T-helper 1 cell treated with Interleukin-12 subunit alpha and Interleukin-12 subunit beta and Interleukin-4 antibody, amounts not matched to agents 30 μg/mL and 1 μg/mL, for 36 hours (primary cell): ENCODE data around the gene KNDC1.
"Not testable (repeated sequence)": the region's sequence is repeated elsewhere in the genome, so short reads cannot be mapped to it uniquely, and the experiment has no call there.

Source experiments
- H3K27ac Mint-ChIP-seq: one replicate; pipeline ENCODE4 v1.8.0; 2021; ENCODE audit warnings: mild to moderate bottlenecking, mixed read lengths
- H3K27me3 Mint-ChIP-seq: one replicate; pipeline ENCODE4 v1.8.0; 2021; ENCODE audit warnings: low read depth, mixed read lengths
- H3K36me3 Mint-ChIP-seq: one replicate; pipeline ENCODE4 v1.8.0; 2021; ENCODE audit warnings: low read depth, mixed read lengths
- H3K4me1 Mint-ChIP-seq: one replicate; pipeline ENCODE4 v1.8.0; 2021; ENCODE audit warnings: low read depth, mixed read lengths
- H3K4me3 Mint-ChIP-seq: one replicate; pipeline ENCODE4 v1.8.0; 2021; ENCODE audit warnings: mild to moderate bottlenecking, moderate library complexity, mixed read lengths
- H3K9me3 Mint-ChIP-seq: one replicate; pipeline ENCODE4 v1.8.0; 2021; ENCODE audit warnings: mixed read lengths

KNDC1 gene, protein sequence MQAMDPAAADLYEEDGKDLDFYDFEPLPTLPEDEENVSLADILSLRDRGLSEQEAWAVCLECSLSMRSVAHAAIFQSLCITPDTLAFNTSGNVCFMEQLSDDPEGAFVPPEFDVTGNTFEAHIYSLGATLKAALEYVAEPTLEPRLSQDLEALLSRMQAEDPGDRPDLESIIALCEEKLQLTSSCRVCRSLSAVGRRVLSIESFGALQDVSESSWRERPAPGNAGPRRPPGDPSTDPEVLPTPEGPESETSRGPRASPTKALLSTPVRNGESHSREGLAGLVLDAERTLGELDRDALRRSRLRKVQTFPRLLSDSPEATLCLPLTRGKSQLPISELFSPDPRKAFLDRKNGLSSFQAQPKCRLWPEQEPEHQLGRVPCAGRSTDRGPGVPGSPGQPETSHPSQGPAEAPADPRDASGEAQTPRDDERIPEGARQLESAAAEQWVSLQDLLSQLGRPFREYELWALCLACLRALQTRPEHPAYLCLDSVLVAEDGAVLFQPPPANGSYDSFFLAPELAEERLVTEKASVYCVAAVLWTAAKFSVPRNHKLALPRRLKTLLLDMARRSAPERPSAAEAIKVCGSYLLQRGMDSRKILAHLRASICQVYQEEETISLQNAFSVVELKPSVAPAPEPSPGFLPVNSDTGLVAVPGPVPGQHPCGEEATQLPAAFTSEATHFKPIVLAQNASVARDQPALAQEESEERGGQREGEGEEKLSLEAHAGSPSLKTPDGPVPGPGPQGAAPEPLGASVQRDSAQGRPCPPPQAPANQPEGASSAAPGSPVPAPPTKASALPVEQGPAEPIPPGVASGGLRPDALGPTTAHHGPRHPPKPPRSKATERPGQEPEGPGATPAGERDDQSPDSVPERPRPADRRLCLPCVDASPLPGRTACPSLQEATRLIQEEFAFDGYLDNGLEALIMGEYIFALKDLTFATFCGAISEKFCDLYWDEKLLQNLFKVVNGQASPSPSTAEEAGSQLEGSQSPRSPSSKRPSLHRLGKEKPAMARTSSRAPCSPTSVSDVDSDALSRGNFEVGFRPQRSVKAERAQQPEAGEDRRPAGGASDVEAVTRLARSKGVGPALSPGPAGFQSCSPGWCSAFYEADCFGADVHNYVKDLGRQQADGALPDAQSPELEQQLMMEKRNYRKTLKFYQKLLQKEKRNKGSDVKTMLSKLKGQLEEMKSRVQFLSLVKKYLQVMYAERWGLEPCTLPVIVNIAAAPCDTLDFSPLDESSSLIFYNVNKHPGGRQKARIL (N-terminal part only)

DNA sequence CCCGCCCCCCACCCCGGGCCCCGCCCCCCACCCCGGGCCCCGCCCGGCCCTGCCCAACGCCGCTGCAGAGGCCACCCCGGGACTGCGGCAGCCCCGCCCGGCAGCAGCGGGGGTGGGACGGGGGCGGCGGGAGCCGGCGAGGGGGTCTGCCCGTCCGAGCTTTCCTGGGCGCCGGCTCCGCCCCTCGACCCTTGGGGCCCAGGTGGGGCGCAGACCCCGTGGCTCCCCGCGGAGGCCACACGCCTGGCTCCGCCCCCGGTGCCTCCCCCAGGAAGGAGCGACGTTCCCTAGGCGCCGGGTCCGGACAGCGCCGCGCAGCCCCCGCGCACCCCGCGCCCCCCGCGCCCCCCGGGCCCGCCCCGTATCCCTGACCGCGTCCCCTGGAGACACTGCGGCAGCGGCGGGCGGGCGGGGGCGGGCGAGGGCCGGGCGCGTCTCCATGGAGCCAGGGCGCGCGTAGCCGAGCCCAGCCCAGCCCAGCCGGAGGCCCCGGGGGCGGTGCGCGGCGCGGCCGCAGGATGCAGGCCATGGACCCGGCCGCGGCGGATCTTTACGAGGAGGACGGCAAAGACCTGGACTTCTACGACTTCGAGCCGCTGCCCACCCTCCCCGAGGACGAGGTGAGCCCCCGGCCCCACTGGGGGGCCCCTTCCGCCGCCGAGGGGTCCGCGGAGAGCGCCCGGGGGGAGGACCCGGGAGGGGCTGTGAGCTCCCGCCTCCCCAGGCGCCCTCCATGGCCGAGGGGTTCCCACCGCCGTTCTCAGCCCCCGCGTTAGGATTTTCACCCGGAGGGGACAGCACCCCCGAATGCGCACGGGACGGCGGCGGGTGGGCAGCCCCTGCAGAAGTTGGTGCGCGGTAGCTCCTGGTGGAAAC is at the start of gene KNDC1:
KNDC1 (plus strand) TSS at position 270 of the 876 bp plus-strand sequence; CDS start at position 519, 249 bp downstream.
- Mint-ChIP-seq H3K36me3 (no peaks in the 10 kb centered on the region), H3K4me1 (no peaks in the 10 kb centered on the region), H3K27me3 (peaks cover 7% of the 10 kb centered on the region), H3K27ac (no peak within 1 kb of the TSS), H3K4me3 (no peak within 1 kb of the TSS), H3K9me3 (no peaks in the 10 kb centered on the region)

DNA sequence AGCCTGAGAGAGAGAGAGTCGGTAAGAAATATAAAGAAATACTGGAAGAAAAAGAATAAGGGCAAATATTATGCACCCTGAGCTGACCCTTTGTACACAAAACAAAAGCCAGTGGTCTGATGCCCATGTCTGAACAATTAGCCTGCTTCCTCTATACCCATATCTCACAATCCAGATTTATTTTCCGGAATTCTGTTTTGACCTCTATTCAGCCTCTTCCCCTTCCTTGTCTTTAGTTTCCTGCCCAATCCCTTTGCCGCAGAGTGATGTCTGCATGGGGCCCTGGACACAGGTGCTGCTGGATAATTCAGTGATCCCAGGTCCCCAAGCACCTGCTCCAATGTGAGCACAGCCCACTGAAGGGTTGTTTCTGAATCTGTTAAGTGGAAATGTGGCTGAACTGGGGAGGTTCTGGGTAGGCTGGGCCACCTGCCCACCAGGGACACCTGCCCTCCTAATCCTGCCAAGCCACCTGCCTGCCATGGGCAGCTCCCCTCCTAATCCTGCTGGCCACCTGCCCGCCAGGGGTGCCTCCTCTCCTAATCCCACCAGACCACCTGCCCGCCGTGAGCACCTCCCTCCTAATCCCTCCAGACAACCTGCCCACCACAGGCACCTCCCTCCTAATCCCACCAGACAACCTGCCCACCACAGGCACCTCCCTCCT is 49.3 kb upstream of the KNDC1 start:
- Mint-ChIP-seq H3K27me3 (no peaks in the 10 kb centered on the region), H3K27ac (no peak overlapping the region), H3K9me3 (peaks cover 30% of the 10 kb centered on the region), H3K36me3 (no peaks in the 10 kb centered on the region), H3K4me3 (no peak overlapping the region), H3K4me1 (no peaks in the 10 kb centered on the region)

DNA sequence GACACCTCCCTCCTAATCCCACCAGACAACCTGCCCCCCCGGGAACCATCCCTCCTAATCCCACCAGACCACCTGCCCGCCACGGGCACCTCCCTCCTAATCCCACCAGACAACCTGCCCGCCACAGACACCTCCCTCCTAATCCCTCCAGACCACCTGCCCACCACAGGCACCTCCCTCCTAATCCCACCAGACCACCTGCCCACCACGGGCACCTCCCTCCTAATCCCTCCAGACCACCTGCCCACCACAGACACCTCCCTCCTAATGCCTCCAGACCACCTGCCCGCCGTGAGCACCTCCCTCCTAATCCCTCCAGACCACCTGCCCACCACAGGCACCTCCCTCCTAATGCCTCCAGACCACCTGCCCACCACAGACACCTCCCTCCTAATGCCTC is 48.4 kb upstream of the KNDC1 start:
- not testable (repeated sequence) for H3K36me3 Mint-ChIP-seq, H3K27me3 Mint-ChIP-seq, H3K4me1 Mint-ChIP-seq, H3K4me3 Mint-ChIP-seq, H3K27ac Mint-ChIP-seq
- peaks cover 30% of the 10 kb centered on the region for H3K9me3 Mint-ChIP-seq

DNA sequence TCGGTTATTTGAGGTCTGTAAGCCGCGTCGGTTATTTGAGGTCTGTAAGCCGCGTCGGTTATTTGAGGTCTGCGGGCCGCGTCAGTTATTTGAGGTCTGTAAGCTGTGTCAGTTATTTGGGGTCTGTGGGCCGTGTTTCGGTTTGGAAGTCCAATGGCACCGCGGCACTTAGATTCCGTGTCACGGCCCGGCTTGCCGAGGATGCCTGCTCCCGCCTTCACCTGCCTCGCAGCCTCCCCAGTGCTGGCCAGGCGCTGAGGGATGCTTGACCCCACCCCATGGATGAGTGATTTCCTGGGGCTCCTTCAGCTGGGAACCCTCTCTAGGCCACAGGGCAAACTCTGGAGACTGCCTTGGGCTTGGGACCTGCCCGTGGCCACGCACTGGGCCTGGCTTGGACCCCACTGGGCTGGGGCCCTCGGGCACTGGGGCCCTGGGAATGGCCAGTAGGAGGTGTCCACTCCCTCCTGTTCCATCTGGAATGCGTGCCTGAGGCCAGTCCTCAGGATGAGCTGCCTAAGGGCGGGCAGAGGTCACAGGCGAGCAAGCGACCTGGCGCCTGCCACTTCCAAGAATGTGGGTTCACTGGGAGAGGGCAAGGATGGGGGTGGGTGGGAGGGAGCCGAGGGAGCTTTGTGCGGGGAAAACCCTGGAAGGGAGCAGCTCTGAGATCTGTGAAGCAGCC is 46.7 kb upstream of the KNDC1 start:
- no peaks in the 10 kb centered on the region for H3K36me3 Mint-ChIP-seq
- H3K27ac Mint-ChIP-seq = no peak overlapping the region
- no peaks in the 10 kb centered on the region for H3K27me3 Mint-ChIP-seq
- H3K4me3 Mint-ChIP-seq = no peak overlapping the region
- H3K9me3 Mint-ChIP-seq = peaks cover 17% of the 10 kb centered on the region
- no peaks in the 10 kb centered on the region for H3K4me1 Mint-ChIP-seq

DNA sequence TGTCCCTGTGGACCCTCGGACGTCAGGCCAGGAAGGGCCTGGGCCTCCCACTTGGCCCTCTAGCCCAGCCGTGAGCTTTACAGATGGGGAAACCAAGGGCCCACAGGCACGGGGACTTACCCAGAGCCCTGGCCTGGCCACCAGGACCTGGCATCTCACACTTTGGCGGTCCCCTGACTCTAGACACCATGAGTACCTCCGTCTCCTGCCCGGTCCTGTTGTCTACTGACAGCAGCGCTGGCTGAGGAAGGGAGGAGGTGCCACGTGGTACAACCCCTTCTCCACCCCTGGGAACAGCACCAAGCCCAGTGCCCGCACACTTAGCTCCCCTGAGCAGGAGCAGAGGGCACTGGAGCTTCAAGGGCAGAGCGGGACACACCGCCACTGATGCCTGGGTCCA is 46.2 kb upstream of the KNDC1 start:
- Mint-ChIP-seq H3K4me3 (no peak overlapping the region), H3K9me3 (peaks cover 18% of the 10 kb centered on the region), H3K36me3 (no peaks in the 10 kb centered on the region), H3K27me3 (no peaks in the 10 kb centered on the region), H3K27ac (no peak overlapping the region), H3K4me1 (no peaks in the 10 kb centered on the region)

DNA sequence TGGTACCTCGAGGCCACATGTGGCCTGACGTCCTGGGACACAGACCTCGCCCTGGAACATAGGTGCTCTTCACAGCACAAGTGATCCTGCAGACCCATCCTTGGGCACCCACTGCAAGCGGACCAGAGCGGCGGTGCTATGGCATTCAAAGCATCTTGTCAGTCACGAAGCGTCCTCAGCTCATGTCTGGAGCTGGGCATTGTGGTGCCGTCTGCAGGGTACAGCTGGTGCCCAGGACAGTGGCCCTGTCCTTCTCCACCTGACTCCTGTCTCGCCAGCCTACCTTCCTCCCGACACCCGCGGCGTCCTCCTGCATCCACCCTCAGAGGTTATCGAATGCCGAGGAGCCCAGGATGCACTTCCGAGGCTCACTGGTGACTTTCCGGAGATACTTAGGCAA is 45.8 kb upstream of the KNDC1 start:
- H3K27ac Mint-ChIP-seq = no peak overlapping the region
- no peaks in the 10 kb centered on the region for H3K4me1 Mint-ChIP-seq
- no peaks in the 10 kb centered on the region for H3K27me3 Mint-ChIP-seq
- peaks cover 21% of the 10 kb centered on the region for H3K9me3 Mint-ChIP-seq
- no peaks in the 10 kb centered on the region for H3K36me3 Mint-ChIP-seq
- H3K4me3 Mint-ChIP-seq = no peak overlapping the region

DNA sequence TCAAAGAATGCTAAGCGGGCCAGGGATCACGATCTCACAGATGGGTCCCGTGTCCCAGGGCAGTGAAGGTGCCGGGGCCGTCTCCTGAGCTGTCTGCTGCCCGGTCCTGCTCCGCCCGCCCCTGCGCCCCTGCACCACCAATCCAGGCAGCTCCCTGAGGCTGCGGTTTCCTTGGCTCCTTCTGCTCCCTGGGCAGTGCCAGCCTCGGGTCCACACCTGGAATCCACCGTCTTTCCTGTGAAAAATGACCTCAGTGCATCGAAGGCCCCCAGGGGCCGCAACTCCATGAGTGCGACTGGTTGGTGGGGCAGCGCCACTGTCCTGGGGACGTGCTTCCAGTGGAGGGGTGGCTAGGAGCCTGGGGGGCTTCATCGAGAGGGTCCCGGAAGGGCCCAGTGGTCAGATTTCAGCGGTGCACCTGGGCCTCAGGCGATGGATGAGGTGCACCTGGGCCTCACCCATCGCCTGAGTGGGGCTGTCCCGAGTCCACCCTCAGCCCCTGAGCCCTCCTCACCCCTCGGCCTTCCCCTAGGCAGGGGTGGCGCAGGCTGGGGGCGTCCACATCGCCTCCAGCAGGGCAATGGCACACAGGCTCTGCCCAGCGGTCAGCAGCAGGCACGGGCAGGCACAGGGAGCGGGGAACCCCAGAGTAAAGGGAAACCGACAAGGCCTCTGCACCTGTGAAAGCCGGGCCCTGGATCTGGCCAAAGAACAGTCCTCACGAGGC is 45.1 kb upstream of the KNDC1 start:
- no peak overlapping the region for H3K27ac Mint-ChIP-seq
- peaks cover 21% of the 10 kb centered on the region for H3K9me3 Mint-ChIP-seq
- no peaks in the 10 kb centered on the region for H3K27me3 Mint-ChIP-seq
- H3K4me1 Mint-ChIP-seq = no peaks in the 10 kb centered on the region
- H3K4me3 Mint-ChIP-seq = no peak overlapping the region
- no peaks in the 10 kb centered on the region for H3K36me3 Mint-ChIP-seq

DNA sequence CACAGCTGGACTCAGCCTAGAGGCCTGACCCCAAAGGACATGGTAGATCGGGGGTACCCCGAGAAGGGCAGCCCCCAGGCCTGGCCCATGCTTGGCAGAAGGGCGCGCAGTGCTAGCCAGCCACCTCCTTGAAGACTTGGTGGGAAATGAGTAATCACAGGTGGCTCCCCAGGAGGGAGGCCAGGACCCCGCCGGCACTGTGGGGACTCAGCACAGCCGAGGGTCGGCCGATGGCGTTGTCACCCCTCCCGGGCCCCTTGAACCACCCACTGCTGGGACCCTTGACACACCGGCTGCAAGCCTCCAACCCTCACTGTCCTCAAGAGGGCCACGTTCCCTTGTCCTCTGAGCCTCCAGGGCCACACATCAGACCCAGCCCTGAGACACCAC is 44.6 kb upstream of the KNDC1 start:
- Mint-ChIP-seq H3K4me3 (no peak overlapping the region), H3K9me3 (peaks cover 20% of the 10 kb centered on the region), H3K4me1 (no peaks in the 10 kb centered on the region), H3K27ac (no peak overlapping the region), H3K27me3 (no peaks in the 10 kb centered on the region), H3K36me3 (no peaks in the 10 kb centered on the region)

DNA sequence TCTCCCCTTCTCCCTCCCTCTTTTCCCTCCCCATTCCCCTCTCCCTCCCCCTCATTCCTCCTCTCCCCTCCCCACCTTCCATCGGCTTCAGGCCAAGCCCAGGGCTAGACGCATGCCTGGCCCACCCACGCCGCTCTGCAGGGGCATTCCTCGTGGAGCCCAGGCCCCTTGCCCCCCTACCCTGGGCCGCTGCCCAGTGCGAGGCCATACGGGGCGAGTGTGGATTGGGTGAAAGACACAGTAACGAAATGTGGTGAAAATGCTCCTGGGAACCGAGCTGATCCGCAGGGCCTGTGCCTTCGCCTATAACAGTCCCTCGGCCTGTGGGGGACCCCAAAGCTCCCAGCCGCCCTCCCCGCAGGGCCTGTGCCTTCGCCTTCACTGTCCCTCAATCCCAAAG is 44.0 kb upstream of the KNDC1 start:
- H3K4me3 Mint-ChIP-seq = no peak overlapping the region
- no peak overlapping the region for H3K27ac Mint-ChIP-seq
- H3K27me3 Mint-ChIP-seq = no peaks in the 10 kb centered on the region
- H3K9me3 Mint-ChIP-seq = peaks cover 20% of the 10 kb centered on the region
- no peaks in the 10 kb centered on the region for H3K4me1 Mint-ChIP-seq
- H3K36me3 Mint-ChIP-seq = no peaks in the 10 kb centered on the region

DNA sequence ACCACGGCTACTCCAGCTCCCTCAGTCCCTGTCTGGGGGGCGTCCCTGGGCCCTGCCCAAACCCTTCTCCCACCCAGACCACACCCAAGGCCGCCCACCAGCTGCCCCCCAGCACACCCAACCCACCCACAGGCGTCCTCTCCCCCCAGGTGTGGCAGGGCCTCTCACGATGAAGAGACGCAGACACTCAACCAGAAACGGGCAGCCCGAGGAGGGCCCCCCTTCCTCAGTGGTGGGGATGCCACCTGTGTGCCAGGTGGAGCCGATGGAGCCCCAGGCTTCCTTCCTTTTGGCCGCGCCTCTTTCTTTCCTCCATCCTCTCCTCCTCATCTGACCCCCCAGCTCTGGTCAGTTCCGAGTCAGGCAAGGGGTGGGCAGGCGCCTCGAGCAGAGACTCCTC is 43.6 kb upstream of the KNDC1 start:
- peaks cover 20% of the 10 kb centered on the region for H3K9me3 Mint-ChIP-seq
- H3K27me3 Mint-ChIP-seq = no peaks in the 10 kb centered on the region
- H3K4me3 Mint-ChIP-seq = no peak overlapping the region
- H3K27ac Mint-ChIP-seq = no peak overlapping the region
- H3K36me3 Mint-ChIP-seq = no peaks in the 10 kb centered on the region
- no peaks in the 10 kb centered on the region for H3K4me1 Mint-ChIP-seq

DNA sequence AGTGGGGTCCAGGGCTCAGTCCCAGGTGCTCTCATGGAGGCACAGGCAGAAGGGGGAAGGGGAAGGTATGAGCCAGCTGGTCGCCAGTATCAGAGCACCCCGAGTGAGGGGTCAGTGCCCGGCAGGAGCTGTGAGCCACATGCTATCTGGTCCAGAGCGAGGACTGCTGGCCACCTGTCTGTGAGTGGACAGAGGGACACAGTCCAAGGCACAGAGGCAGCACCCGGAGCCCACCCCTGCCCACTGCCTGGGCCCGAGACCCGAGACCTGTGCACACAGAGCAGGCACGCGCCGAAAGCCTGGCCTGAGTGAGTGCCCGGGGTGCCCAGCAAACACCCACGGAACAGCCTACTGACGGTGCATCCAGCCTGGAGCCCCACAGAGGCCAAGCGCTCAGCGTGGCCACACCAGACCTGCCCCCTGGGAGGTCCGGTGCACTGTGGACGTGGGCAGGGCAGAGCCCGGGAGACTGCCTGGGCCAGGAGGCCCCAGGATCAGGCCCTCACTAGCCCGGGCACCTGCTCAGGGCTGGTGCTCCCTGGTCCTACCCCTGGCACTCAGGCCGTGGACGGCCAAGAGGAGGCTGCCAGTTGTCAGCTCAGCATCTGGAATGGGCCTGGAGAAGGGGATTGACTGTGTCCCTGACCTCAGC is 42.9 kb upstream of the KNDC1 start:
- H3K36me3 Mint-ChIP-seq = no peaks in the 10 kb centered on the region
- H3K4me3 Mint-ChIP-seq = no peak overlapping the region
- peaks cover 20% of the 10 kb centered on the region for H3K9me3 Mint-ChIP-seq
- no peaks in the 10 kb centered on the region for H3K4me1 Mint-ChIP-seq
- H3K27ac Mint-ChIP-seq = no peak overlapping the region
- H3K27me3 Mint-ChIP-seq = no peaks in the 10 kb centered on the region

DNA sequence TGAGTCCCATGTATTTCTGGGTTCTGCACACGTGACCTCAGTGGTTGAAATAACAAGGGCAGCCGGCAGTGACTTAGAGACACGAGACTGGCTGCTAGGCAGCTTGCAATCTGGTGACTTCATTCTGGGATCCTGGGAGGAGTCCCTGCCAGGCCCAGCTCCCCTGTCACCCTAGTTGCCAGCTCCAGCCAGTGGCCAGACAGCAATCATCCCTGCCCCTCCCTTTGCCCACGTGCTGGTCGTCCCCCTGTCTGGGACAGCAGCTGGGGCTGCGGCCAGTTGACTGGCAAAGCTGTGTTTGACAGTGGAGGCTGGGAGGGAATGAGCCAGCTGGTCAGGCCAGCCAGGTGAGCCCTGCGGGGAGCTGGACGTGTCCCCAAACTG is 42.3 kb upstream of the KNDC1 start:
- no peak overlapping the region for H3K4me3 Mint-ChIP-seq
- H3K9me3 Mint-ChIP-seq = peaks cover 20% of the 10 kb centered on the region
- no peaks in the 10 kb centered on the region for H3K4me1 Mint-ChIP-seq
- H3K36me3 Mint-ChIP-seq = no peaks in the 10 kb centered on the region
- no peaks in the 10 kb centered on the region for H3K27me3 Mint-ChIP-seq
- no peak overlapping the region for H3K27ac Mint-ChIP-seq
